H1 (cell line): ENCODE measurements around the gene FMOD. TPM values are rescaled to one million over a fixed set of nuclear protein-coding genes. Genes with fewer than 3 reads are reported as not detected.

ENCODE experiments used
- CTCF ChIA-PET: fragments of 300-600 bp; sonication (Branson Sonifier 250); formaldehyde crosslinking; loops from one replicate; lab custom pipeline; 2021; ENCODE audit not compliant: partially characterized antibody; lab: Charles Lee
- POLR2A ChIA-PET: fragments of 300-600 bp; sonication (Branson Sonifier 250); formaldehyde crosslinking; loops from one replicate; lab custom pipeline; 2021; ENCODE audit warnings: inconsistent platforms; ENCODE audit not compliant: partially characterized antibody; lab: Charles Lee
- DNase-seq, 2 experiments: peaks; one replicate each; pipeline versions ENCODE4 v3.0.0 to v3.0.0-alpha.2; 2010 to 2022; ENCODE audit warnings: low spot score in 2 of 2, low read depth in 1 of 2, mixed read lengths in 1 of 2
- FAIRE-seq: peaks from 2 replicates; lab custom pipeline; 2011; peaks lifted over from hg19 to GRCh38; lab: Jason Lieb, UNC
- H2AFZ ChIP-seq: 2 replicates; pipeline ENCODE4 v1.8.1; 2012; ENCODE audit warnings: low read length, inconsistent platforms
- H2AK5ac ChIP-seq: 2 replicates; pipeline ENCODE4 v1.6.1; 2013; ENCODE audit warnings: low read depth, low read length
- H2BK120ac ChIP-seq: replicated peaks from 2 replicates; pipeline ENCODE3; 2013; ENCODE audit warnings: low read depth, low read length, inconsistent platforms
- H2BK12ac ChIP-seq: 2 replicates; pipeline ENCODE4 v1.6.1; 2013; ENCODE audit warnings: low read depth, low read length
- H2BK15ac ChIP-seq: 2 replicates; pipeline ENCODE4 v1.6.1; 2013; ENCODE audit warnings: low read length
- H2BK20ac ChIP-seq: 2 replicates; pipeline ENCODE4 v1.6.1; 2013; ENCODE audit warnings: low read length
- H2BK5ac ChIP-seq: 2 replicates; pipeline ENCODE4 v1.6.1; 2013; ENCODE audit warnings: low read depth, low read length
- H3K14ac ChIP-seq: 2 replicates; pipeline ENCODE4 v1.6.1; 2013; ENCODE audit warnings: inconsistent platforms; ENCODE audit not compliant: insufficient read length
- H3K18ac ChIP-seq: 2 replicates; pipeline ENCODE4 v1.6.1; 2013; ENCODE audit warnings: low read length; ENCODE audit errors: extremely low read depth
- H3K23ac ChIP-seq: 2 replicates; pipeline ENCODE4 v1.6.1; 2013; ENCODE audit warnings: inconsistent platforms; ENCODE audit not compliant: insufficient read length
- H3K23me2 ChIP-seq: 2 replicates; pipeline ENCODE4 v1.6.1; 2013; ENCODE audit warnings: low read depth, low read length
- H3K27ac ChIP-seq: 2 replicates; pipeline ENCODE4 v1.6.1; 2011; ENCODE audit warnings: low read depth, low read length, inconsistent platforms
- H3K27me3 ChIP-seq, 4 experiments: replicated peaks in 1 of 4; 1 replicate in 1 of 4; 2 replicates in 3 of 4; pipeline versions ENCODE4 v1.6.1 to v1.8.1; 2011 to 2013; ENCODE audit warnings: low read length in 3 of 4, mild to moderate bottlenecking in 3 of 4, inconsistent platforms in 2 of 4, mixed read lengths in 2 of 4, moderate library complexity in 1 of 4; ENCODE audit not compliant: control insufficient read depth in 3 of 4, insufficient read depth in 3 of 4; ENCODE audit errors: extremely low read depth in 1 of 4
- H3K36me3 ChIP-seq, 4 experiments: 2 replicates each; pipeline versions ENCODE4 v1.6.1 to v1.8.1; 2011 to 2013; ENCODE audit warnings: mild to moderate bottlenecking in 4 of 4, low read length in 3 of 4, moderate library complexity in 2 of 4, control low read depth in 1 of 4, inconsistent platforms in 1 of 4; ENCODE audit not compliant: insufficient read depth in 4 of 4, control insufficient read depth in 2 of 4
- H3K4ac ChIP-seq: replicated peaks from 2 replicates; pipeline ENCODE3; 2013; ENCODE audit warnings: low read length, low read depth, mixed read lengths, inconsistent platforms; ENCODE audit not compliant: insufficient read length
- H3K4me1 ChIP-seq, 4 experiments: replicated peaks in 1 of 4; 1 replicate in 1 of 4; 2 replicates in 3 of 4; pipeline versions ENCODE4 v1.6.1 to v1.8.1; 2011 to 2013; ENCODE audit warnings: low read length in 3 of 4, inconsistent platforms in 2 of 4, mixed read lengths in 1 of 4; ENCODE audit not compliant: insufficient read depth in 4 of 4, control insufficient read depth in 3 of 4
- H3K4me2 ChIP-seq, 2 experiments: 2 replicates each; pipeline versions ENCODE4 v1.6.1 to v1.8.1; 2011 to 2013; ENCODE audit warnings: low read depth in 2 of 2, low read length in 2 of 2, control low read depth in 1 of 2, inconsistent platforms in 1 of 2, mild to moderate bottlenecking in 1 of 2; ENCODE audit not compliant: insufficient read depth in 1 of 2
- H3K4me3 ChIP-seq, 4 experiments: fragments of 200-600, 300-600 bp in 1 of 4; sonication (generic), shearing (Covaris generic), sonication (Bioruptor Twin) in 1 of 4; 2 replicates each; pipeline versions ENCODE4 v1.5.1 to v1.8.1; 2011 to 2016; ENCODE audit warnings: low read length in 4 of 4, low read depth in 3 of 4, control low read depth in 2 of 4, inconsistent platforms in 2 of 4, mild to moderate bottlenecking in 2 of 4, mixed read lengths in 1 of 4, moderate library complexity in 1 of 4; ENCODE audit not compliant: insufficient read depth in 2 of 4; ENCODE audit errors: extremely low read depth in 1 of 4
- H3K56ac ChIP-seq: replicated peaks from 2 replicates; pipeline ENCODE3; 2013; ENCODE audit warnings: low read depth, mild to moderate bottlenecking, mixed read lengths, low read length, inconsistent platforms; ENCODE audit not compliant: insufficient read length
- H3K79me1 ChIP-seq: 2 replicates; pipeline ENCODE4 v1.6.1; 2013; ENCODE audit warnings: low read depth, low read length, control low read depth
- H3K79me2 ChIP-seq, 2 experiments: 2 replicates each; pipeline versions ENCODE4 v1.6.1 to v1.8.1; 2012 to 2013; ENCODE audit warnings: low read length in 2 of 2, mild to moderate bottlenecking in 2 of 2, inconsistent platforms in 1 of 2; ENCODE audit not compliant: insufficient read depth in 2 of 2, control insufficient read depth in 1 of 2
- H3K9ac ChIP-seq, 4 experiments: replicated peaks in 1 of 4; 1 replicate in 1 of 4; 2 replicates in 3 of 4; pipeline versions ENCODE4 v1.6.1 to v1.8.1; 2011 to 2013; ENCODE audit warnings: low read depth in 3 of 4, low read length in 3 of 4, control low read depth in 2 of 4, mild to moderate bottlenecking in 2 of 4, moderate library complexity in 2 of 4, inconsistent platforms in 1 of 4; ENCODE audit errors: extremely low read depth in 1 of 4
- H3K9me3 ChIP-seq, 2 experiments: 2 replicates each; pipeline versions ENCODE4 v1.6.1 to v1.8.1; 2012 to 2013; ENCODE audit warnings: mild to moderate bottlenecking in 2 of 2, moderate library complexity in 2 of 2, control low read depth in 1 of 2, inconsistent platforms in 1 of 2, low read depth in 1 of 2, low read length in 1 of 2, mixed read lengths in 1 of 2; ENCODE audit not compliant: insufficient read depth in 2 of 2
- H4K20me1 ChIP-seq, 2 experiments: replicated peaks in 1 of 2; 2 replicates each; pipeline versions ENCODE3 to v1.8.1; 2011 to 2013; ENCODE audit warnings: inconsistent platforms in 2 of 2, low read length in 2 of 2, mild to moderate bottlenecking in 1 of 2; ENCODE audit not compliant: insufficient read depth in 2 of 2, control insufficient read depth in 1 of 2
- H4K5ac ChIP-seq: 2 replicates; pipeline ENCODE4 v1.6.1; 2013; ENCODE audit warnings: low read length, low read depth, mixed read lengths, inconsistent platforms; ENCODE audit not compliant: insufficient read length
- H4K8ac ChIP-seq: 2 replicates; pipeline ENCODE4 v1.8.0; 2013; ENCODE audit warnings: mild to moderate bottlenecking, moderate library complexity, low read length, inconsistent platforms; ENCODE audit not compliant: insufficient read depth; ENCODE audit errors: extremely low read depth
- H4K91ac ChIP-seq: replicated peaks from 2 replicates; pipeline ENCODE3; 2013; ENCODE audit warnings: low read length, mixed read lengths, inconsistent platforms; ENCODE audit not compliant: insufficient read length
- CBX5 ChIP-seq: fragments of 300-800, 300-1000 bp; sonication (generic); IDR thresholded peaks from 2 replicates; pipeline ENCODE4 v1.7.1; 2016; ENCODE audit warnings: antibody characterized with exemption, low read length, low read depth
- CHD2 ChIP-seq: IDR thresholded peaks from 2 replicates; pipeline ENCODE4 v1.6.1; 2012; ENCODE audit warnings: low read length, improper control_type of control experiment
- HDAC2 ChIP-seq, 2 experiments: fragments of 300-600 bp in 1 of 2; sonication (generic) in 1 of 2; IDR thresholded peaks; 2 replicates each; pipeline ENCODE4 v1.6.1; 2011 to 2012; ENCODE audit warnings: low read depth in 2 of 2, low read length in 2 of 2, mild to moderate bottlenecking in 2 of 2, moderate library complexity in 2 of 2, borderline replicate concordance in 1 of 2, inconsistent platforms in 1 of 2
- NANOG ChIP-seq: IDR thresholded peaks from 2 replicates; pipeline ENCODE4 v1.6.1; 2011; ENCODE audit warnings: low read length, low read depth, mild to moderate bottlenecking, inconsistent platforms; ENCODE audit not compliant: insufficient read depth, poor library complexity, severe bottlenecking
- NRF1 ChIP-seq: IDR thresholded peaks from 2 replicates; pipeline ENCODE4 v1.6.1; 2011; ENCODE audit warnings: mild to moderate bottlenecking, low read depth, low read length, improper control_type of control experiment
- RNF2 ChIP-seq: fragments of 200-900, 300-1000 bp; sonication (generic); IDR thresholded peaks from 2 replicates; pipeline ENCODE4 v1.7.1; 2016; ENCODE audit warnings: borderline replicate concordance, low read depth, mild to moderate bottlenecking, antibody characterized with exemption, low read length; ENCODE audit not compliant: poor library complexity, severe bottlenecking; ENCODE audit errors: missing control alignments
- RXRA ChIP-seq: IDR thresholded peaks from 2 replicates; pipeline ENCODE4 v1.6.1; 2011; ENCODE audit warnings: low read depth, mild to moderate bottlenecking, low read length, moderate library complexity; ENCODE audit not compliant: insufficient read depth
- SP1 ChIP-seq: IDR thresholded peaks from 2 replicates; pipeline ENCODE4 v1.6.1; 2011; ENCODE audit warnings: low read depth, low read length
- SUZ12 ChIP-seq: fragments of 200-600 bp; sonication (generic); IDR thresholded peaks from 2 replicates; pipeline ENCODE4 v1.6.1; 2012; ENCODE audit warnings: mild to moderate bottlenecking, inconsistent platforms, low read length, moderate library complexity, mixed read lengths
- ZNF274 ChIP-seq: IDR thresholded peaks from 2 replicates; pipeline ENCODE4 v1.7.0; 2012; ENCODE audit warnings: low read length, borderline replicate concordance; ENCODE audit errors: extremely low read depth
- WGBS, 2 experiments: shearing (Covaris generic) in 1 of 2; methylation state at CpG; one replicate each; pipeline versions ENCODE4 v1.1.6 to v1.1.7; 2013 to 2015; ENCODE audit warnings: low lambda C conversion rate in 2 of 2, mixed read lengths in 2 of 2, inconsistent platforms in 1 of 2, low coverage in 1 of 2, missing lambda C conversion rate in 1 of 2; ENCODE audit not compliant: insufficient replicate concordance in 2 of 2, insufficient coverage in 1 of 2, insufficient read length in 1 of 2; ENCODE audit errors: extremely low coverage in 1 of 2, missing lambda C conversion rate in 1 of 2; 5-methylcytosine and 5-hydroxymethylcytosine counted together
- polyA plus RNA-seq, 7 experiments: library from polyadenylated mRNA; depleted of rRNA in 3 of 7; stranded (reverse) in 5 of 7; unstranded in 2 of 7; fragments of >200 nt in 5 of 7; fragments of 200-250 nt in 2 of 7; gene quantifications; 1 replicate in 5 of 7; 2 replicates in 1 of 7; 4 replicates in 1 of 7; pipeline versions ENCODE4 v1.2.1 to v1.2.3, GENCODE V29; 2011 to 2013; ENCODE audit warnings: missing spikeins in 2 of 7, mixed read lengths in 2 of 7
- total RNA-seq: library from RNA; stranded (reverse); fragmentation: NEBNext Ultra II Directional; extraction: Animal tissue kit (Norgen Biotek cat#: 25700); gene quantifications from 2 replicates; pipeline ENCODE4 v1.2.1, GENCODE V29; 2021

FMOD gene
- total and polyA plus RNA-seq, 2 of the 8 experiments (the other 6 are each of a cell fraction or from before 2014, with no cell fraction given) = 0.17 to 0.32 TPM

DNA sequence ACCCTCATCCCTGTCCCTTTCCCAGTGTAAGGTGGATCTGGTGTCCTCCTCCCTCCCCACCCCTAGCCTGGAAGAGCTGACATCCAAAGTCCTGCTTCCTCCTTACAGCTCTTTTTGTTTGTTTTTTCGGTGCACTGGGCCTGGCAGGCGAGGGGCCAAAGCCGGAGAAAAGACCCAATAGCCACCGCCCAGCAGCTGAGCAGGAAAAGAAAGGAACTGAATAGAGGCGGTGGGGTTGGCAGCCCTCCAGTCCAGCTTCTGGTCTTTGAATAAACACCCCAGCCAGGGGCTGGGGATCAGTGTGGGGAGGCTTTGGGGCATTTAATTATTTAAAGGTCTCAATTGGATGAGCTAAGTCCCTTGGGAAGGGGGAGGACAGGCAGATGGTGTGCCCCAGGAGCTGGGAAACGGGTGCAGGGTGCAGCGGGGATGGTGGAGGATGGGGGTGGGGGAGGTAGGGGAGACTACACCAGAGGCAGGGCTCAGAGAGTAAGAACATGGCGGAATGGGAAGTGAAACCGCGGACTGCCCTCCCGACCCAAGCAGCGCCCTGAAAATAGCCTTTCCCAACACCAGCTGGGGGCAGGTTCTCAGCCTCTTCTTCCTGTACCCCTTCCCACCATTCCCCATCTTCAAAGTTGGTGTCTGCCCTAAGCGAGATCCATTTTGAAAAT lies 25.4 kb downstream of the FMOD start:
- Histone ChIP-seq H3K23ac (no peak overlapping the region), H3K4me3 (peak overlapping the region in 1 of 4 experiments; percentile 20; a peak in 1 of 8 replicates), H2AFZ (no peak overlapping the region), H3K4me1 (peaks cover 11 to 37% (median 23%) of the 10 kb centered on the region in 4 experiments), H3K9ac (no peak overlapping the region; a peak in 1 of 7 replicates), H3K9me3 (no peaks in the 10 kb centered on the region), H3K79me1 (no peaks in the 10 kb centered on the region), H4K8ac (peak overlapping the region; percentile 62; the same call in 1 of the 2 replicates), H3K27me3 (peaks cover 0 to 24% (median 16%) of the 10 kb centered on the region in 4 experiments; a peak in 4 of 7 replicates), H2BK12ac (peak overlapping the region; percentile 29; the same call in 1 of the 2 replicates), H2BK5ac (no peak overlapping the region; the same call in 1 of the 2 replicates), H2BK20ac (0 out of 2 replicates have a peak overlapping the region, but pooled peaks have one; percentile 13), H3K23me2 (peaks cover 4% of the 10 kb centered on the region; the same call in 1 of the 2 replicates), H3K36me3 (no peaks in the 10 kb centered on the region), H3K4ac (no peak overlapping the region), H3K18ac (no peak overlapping the region; the same call in 1 of the 2 replicates), H4K91ac (peak overlapping the region; percentile 38), H3K79me2 (no peaks in the 10 kb centered on the region), H3K4me2 (peak overlapping the region in 1 of 2 experiments; percentile 84; a peak in 3 of 4 replicates), H2BK120ac (no peak overlapping the region), H2BK15ac (peak overlapping the region; percentile 25; the same call in 1 of the 2 replicates), H2AK5ac (no peak overlapping the region), H4K5ac (peak overlapping the region; percentile 12), H4K20me1 (no peaks in the 10 kb centered on the region), H3K27ac (no peak overlapping the region), H3K14ac (no peak overlapping the region), H3K56ac (no peak overlapping the region)
- ChIA-PET CTCF (interaction anchor here (0.6 to 10.1 kb wide), 13 partner anchors 11 to 286 kb away, joined by 3 to 157 read pairs (median 9); no protein-coding TSS in a partner anchor), POLR2A (interaction anchor here (0.7 to 1.6 kb wide), 6 partner anchors 18 to 51 kb away, joined by 3 to 5 read pairs (median 3); no protein-coding TSS in a partner anchor)
- DNase-seq (peak in 1 of 2 experiments; percentile 51), FAIRE-seq (no peak)
- WGBS, 2 experiments = 59% methylated on average over 13 of the region's 13 CpGs; no CpG with 5 or more reads in 1 of the 2 experiments
- TF ChIP-seq SP1 (no peak), RNF2 (no peak), HDAC2 (IDR thresholded peaks at IDR 0.05; ENCODE audit: borderline replicate concordance in 1 of 2, low read depth in 2 of 2, low read length in 2 of 2) (no peak), CBX5 (no peak), NANOG (no peak), CHD2 (no peak), ZNF274 (no peak), RXRA (no peak), SUZ12 (no peak), NRF1 (no peak)
